ENCODE measurements around the gene HABP4. TPM values are rescaled to one million over a fixed set of nuclear protein-coding genes. Genes with fewer than 3 reads are reported as not detected.
A peak's percentile ranks its signal among the peaks of the same experiment; 100 is the strongest.

HABP4 gene
- total RNA-seq, 1 donor from 2014 or later = 6.9 TPM

DNA sequence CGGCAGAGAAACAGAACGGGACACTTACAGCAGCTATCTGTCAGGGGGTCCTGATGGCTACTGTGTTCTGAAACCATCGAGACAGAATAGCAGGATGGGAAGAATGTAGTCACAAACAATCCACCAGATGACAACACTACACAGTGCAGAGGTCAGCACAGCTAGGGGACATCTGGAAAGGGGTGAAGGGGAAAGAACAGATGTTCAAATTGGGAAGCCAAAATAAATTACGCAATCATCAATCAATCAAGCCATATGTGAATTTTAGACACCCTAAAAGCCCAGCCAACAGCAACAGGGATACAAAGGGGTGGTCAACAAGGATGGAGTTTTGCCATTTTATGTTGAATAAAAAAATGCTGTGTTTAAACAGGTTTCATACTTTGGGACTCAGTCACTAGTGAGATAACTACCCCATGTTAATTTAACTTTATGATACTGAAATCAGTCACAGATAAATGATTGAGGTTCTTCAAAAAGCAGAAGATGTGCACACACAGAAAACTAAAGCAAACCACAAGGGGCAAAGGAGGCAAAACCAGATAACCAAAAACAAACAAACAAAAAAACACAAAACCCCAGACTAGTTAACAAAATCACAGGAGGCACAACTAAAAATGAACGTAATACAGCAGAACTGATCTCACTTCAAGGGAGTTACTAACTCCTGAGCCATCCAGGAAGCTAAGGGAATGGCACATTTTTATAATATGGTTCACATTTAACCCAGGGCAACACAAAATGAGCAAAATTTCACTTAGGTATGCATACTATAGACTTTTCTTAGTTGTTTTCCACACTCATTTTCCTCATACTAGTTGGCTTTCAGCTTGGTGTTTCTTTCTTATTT lies 65.9 kb downstream of the HABP4 start:
- no peak for DNase-seq (ENCODE audit: low read depth in 2 of 2)

DNA sequence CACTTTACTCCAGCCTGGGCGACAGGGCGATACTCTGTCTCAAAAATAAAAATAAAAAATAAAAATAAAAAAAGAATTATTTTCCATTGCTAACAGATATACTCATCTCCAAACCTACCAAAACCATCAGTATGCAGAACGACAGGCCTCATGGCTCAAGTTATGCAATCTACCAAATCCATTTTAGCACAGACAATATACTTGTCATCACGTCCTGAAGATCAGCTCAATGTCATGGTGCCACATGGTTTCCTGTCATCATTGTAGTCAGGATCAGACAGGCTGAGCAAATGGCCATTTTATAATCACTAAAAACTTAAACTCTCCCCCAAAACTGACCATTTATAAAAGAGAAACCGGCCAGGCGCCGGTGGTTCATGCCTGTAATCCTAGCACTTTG lies 69.1 kb downstream of the HABP4 start:
- DNase-seq (ENCODE audit: low read depth in 2 of 2) = peak in 1 of 2 donors; percentile 41

DNA sequence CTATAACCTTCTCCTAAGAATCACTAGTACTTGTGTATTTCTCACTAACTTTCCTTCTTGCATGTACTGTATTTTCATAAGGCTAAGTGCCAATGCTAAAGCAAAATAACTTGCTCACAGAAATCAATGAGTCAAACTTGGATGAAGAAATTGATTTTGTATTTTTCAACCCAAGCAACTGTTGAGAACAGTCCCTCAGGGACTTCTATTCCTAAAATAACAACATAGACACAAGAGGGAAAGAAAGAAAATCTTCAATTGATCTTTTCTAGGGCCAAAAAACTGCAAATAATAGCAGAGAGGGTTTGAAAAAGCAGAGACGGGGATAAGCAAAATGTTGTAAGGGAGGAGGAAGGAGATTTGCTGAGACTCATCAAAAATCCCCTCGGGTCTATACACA lies 69.8 kb downstream of the HABP4 start:
- DNase-seq (ENCODE audit: low read depth in 2 of 2) = no peak

DNA sequence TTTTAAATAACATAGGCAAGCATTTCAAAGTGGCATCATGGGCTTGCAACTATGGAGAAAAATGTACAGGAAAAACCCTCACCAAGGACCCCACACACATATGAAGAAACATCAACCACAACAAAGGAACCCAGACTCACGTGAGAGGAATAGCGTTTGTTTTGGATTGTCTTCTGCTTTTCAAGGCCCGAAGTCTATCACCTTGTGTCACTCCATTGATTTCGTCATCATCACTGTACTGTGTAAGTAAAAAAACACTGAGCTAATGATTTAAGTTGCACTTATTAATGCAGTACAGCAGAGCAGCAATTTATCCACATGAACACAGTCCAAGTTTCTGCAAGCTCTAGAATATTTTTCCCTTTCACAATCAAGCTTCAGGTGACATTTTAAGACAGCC lies 72.4 kb downstream of the HABP4 start:
- DNase-seq (ENCODE audit: low read depth in 2 of 2) = no peak

DNA sequence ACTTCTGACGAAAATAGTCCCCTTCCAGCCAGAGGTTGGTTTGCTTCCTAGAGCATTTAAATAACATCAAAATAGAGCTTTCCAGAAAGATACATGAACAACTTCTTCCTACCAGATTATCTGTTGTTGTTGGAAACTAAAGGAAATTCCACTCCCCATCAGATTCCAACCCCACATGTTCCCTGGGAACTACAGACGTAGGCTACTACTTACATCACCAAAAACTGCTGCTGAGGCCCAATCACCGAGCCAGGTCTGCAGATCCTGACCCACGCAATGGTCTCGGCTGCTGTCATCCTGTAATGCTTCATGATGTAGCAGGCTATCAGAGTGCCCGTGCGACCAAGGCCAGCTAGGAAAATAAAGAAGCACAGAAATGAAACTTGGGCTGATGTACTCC lies 73.4 kb downstream of the HABP4 start:
- DNase-seq (ENCODE audit: low read depth in 2 of 2) = peak in 1 of 2 donors; percentile 80

DNA sequence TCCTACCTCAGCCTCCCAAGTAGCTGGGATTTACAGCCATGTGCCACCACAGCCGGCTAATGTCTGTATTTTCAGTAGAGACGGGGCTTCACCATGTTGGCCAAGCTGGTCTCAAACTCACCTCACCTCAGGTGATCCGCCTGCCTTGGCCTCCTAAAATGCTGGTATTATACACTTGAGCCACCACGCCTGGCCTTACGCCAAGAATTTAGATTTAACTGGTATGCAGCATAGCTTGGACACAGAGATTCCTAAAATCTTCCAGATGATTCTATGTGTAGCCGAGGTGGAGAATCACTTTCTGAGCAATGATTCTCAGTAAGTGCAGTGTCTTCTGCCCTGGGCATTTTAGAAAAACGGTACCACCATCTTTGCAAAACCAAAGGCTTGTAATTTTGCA lies 74.1 kb downstream of the HABP4 start:
- no peak for DNase-seq (ENCODE audit: low read depth in 2 of 2)

DNA sequence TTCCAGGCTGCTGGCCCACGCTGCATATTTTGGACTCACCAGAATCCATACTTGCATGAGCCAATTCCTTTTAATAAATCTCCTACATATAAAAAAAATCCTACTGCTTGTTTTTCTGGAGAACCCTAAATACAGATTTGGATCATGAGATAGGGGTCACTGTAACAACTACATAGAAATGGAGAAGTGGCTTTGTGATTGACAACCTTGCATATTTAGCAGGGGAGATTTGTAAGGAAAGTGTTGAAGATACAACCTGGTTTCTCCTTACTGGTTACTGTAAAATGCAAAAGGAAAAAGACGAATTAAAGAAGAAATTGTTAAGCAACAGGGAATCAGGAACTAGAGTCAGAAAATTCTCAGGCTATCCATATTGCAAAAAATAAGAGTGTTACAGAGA lies 74.8 kb downstream of the HABP4 start:
- no peak for DNase-seq (ENCODE audit: low read depth in 2 of 2)

DNA sequence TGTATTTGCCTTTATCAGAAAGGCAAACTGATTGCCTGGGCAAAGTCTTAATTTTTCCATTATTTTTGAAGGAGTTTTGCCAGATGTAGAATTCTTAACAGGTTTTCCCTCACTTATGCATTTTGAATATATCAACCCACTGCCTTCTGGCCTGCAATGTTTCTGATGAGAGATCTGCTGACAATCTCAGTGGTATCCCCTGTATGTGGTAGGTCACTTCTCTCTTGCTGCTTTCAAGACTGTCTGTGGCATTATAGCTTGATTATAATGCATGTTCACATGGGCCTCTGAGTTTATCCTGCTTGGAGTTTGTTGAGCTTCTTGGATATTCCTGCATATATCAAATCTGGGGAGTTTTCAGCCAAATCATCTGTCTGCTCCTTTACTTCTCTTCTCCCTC lies 82.2 kb downstream of the HABP4 start:
- no peak for DNase-seq (ENCODE audit: low read depth in 2 of 2)

DNA sequence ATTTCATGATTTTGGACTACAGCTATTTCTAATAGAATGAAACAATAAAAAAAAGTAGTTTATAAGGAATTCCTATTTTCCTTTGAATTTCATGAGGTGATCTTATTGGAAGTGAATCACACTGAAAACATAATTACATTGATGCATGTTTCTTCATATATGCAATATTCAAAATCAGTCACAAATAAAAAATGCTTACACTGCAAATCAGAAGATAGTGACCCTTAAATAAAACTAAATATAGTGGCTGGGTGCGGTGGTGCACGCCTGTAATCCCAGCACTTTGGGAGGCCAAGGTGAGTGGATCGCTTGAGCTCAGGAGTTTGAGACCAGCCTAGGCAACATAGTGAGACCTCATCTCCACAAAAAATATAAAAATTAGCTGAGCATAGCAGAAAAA lies 90.1 kb downstream of the HABP4 start:
- DNase-seq (ENCODE audit: low read depth in 2 of 2) = no peak

Other genes starting within 250 kb of the HABP4 start
- gene HSD17B3, start 148.0 kb upstream of the HABP4 start, total RNA-seq = not detected in 2 replicates
- gene SLC35D2, start 66.5 kb upstream of the HABP4 start, total RNA-seq = 20.0 and 24.4 TPM in 2 replicates
- 2.4 and 3.5 TPM in 2 replicates for gene ZNF367, start 31.8 kb upstream of the HABP4 start, total RNA-seq
- 4.8 and 7.5 TPM in 2 replicates for gene CDC14B, start 169.7 kb downstream of the HABP4 start, total RNA-seq
- gene PRXL2C, start 205.1 kb downstream of the HABP4 start, total RNA-seq = 23.5 and 29.0 TPM in 2 replicates